Measurements from ENCODE around the gene PLEKHA3. TPM values are rescaled to one million over a fixed set of nuclear protein-coding genes. Genes with fewer than 3 reads are reported as not detected.

The PLEKHA3 gene
- total RNA-seq, 1 donor: 8.7 TPM

GRCh38 chr2:178531168-178531567 lies 50.9 kb downstream of the PLEKHA3 start:
- peaks cover 21% of the 10 kb centered on the region for H3K36me3 ChIP-seq (ENCODE audit: insufficient read depth, low read length)
- no peak for TF ChIP-seq CTCF (IDR thresholded peaks at IDR 0.05; ENCODE audit: extremely low read depth, low read depth, low read length)
- no peak overlapping the region for H2AFZ ChIP-seq (ENCODE audit: low read length)
- H3K9me3 ChIP-seq (ENCODE audit: low read depth, low read length): no peaks in the 10 kb centered on the region
- H3K4me1 ChIP-seq (ENCODE audit: insufficient read depth, low read length): peaks cover 3% of the 10 kb centered on the region
- no peak overlapping the region for H3K4me2 ChIP-seq (ENCODE audit: insufficient read depth, low read length)
- no peak for DNase-seq (ENCODE audit: insufficient read length, low spot score, missing footprints)
- H3K27me3 ChIP-seq (ENCODE audit: insufficient read depth, low read length): no peaks in the 10 kb centered on the region
- no peaks in the 10 kb centered on the region for H4K20me1 ChIP-seq (ENCODE audit: insufficient read depth, low read length)
- H3K4me3 ChIP-seq (ENCODE audit: insufficient read depth, low read length): no peak overlapping the region
- H3K27ac ChIP-seq (ENCODE audit: low read depth, low read length): no peak overlapping the region
- H3K79me2 ChIP-seq (ENCODE audit: insufficient read depth, low read length): peaks cover 69% of the 10 kb centered on the region

GRCh38 chr2:178536037-178536436 lies 55.8 kb downstream of the PLEKHA3 start:
- TF ChIP-seq CTCF (IDR thresholded peaks at IDR 0.05; ENCODE audit: extremely low read depth, low read depth, low read length): no peak
- H3K9me3 ChIP-seq (ENCODE audit: low read depth, low read length): no peaks in the 10 kb centered on the region
- no peak overlapping the region for H3K4me3 ChIP-seq (ENCODE audit: insufficient read depth, low read length)
- peaks cover 31% of the 10 kb centered on the region for H3K79me2 ChIP-seq (ENCODE audit: insufficient read depth, low read length)
- no peak overlapping the region for H3K4me2 ChIP-seq (ENCODE audit: insufficient read depth, low read length)
- H3K27me3 ChIP-seq (ENCODE audit: insufficient read depth, low read length): no peaks in the 10 kb centered on the region
- no peaks in the 10 kb centered on the region for H3K4me1 ChIP-seq (ENCODE audit: insufficient read depth, low read length)
- H3K36me3 ChIP-seq (ENCODE audit: insufficient read depth, low read length): peaks cover 27% of the 10 kb centered on the region
- no peak overlapping the region for H3K27ac ChIP-seq (ENCODE audit: low read depth, low read length)
- H2AFZ ChIP-seq (ENCODE audit: low read length): no peak overlapping the region
- H4K20me1 ChIP-seq (ENCODE audit: insufficient read depth, low read length): no peaks in the 10 kb centered on the region
- no peak for DNase-seq (ENCODE audit: insufficient read length, low spot score, missing footprints)

DNA sequence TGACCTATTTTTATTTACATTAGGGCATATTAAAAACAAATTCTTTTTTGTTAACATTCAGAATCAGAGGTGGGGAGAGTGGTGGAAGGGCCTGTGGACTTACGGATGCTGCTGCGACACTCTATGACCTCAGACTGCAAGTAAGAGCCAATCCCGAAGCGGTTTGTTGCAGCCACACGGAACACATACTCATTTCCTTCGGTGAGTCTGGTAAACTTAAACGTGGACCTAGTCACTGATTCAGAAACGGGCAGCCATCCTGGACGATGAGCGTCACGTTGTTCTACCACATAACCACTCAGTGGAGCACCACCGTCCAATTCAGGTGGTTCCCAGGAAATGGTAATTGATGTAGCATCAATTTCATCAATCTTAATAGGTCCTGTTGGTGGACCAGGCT lies 61.9 kb downstream of the PLEKHA3 start:
- Histone ChIP-seq H3K9me3 (ENCODE audit: low read depth, low read length) (no peaks in the 10 kb centered on the region), H3K36me3 (ENCODE audit: insufficient read depth, low read length) (peaks cover 13% of the 10 kb centered on the region)

DNA sequence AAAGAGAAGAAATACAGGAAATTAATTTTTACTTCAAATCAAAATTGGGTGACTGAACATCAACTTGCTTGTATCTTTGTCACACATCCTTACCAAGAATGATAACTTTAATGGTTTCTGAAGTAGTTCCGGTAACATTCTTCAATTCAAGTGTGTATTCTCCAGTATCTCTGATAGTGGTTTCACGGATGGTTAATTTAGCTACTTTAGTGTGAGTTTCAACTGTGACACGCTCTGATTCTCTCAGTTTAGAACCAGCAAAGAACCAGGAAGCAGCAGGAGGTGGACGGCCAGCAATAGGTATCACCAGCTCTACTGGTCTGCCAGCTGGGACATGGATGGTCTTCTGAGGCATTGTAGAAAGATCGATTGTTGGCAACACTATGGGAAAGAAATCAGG lies 62.3 kb downstream of the PLEKHA3 start:
- Histone ChIP-seq H3K4me3 (ENCODE audit: insufficient read depth, low read length) (no peak overlapping the region), H3K36me3 (ENCODE audit: insufficient read depth, low read length) (peaks cover 13% of the 10 kb centered on the region), H4K20me1 (ENCODE audit: insufficient read depth, low read length) (no peaks in the 10 kb centered on the region)

More for the DNA sequence above, 61.9 kb downstream of the PLEKHA3 start:
- no peak overlapping the region for H2AFZ ChIP-seq (ENCODE audit: low read length)
- no peak overlapping the region for H3K4me3 ChIP-seq (ENCODE audit: insufficient read depth, low read length)
- no peaks in the 10 kb centered on the region for H3K27me3 ChIP-seq (ENCODE audit: insufficient read depth, low read length)
- no peak for TF ChIP-seq CTCF (IDR thresholded peaks at IDR 0.05; ENCODE audit: extremely low read depth, low read depth, low read length)
- H3K79me2 ChIP-seq (ENCODE audit: insufficient read depth, low read length): no peaks in the 10 kb centered on the region
- no peak for DNase-seq (ENCODE audit: insufficient read length, low spot score, missing footprints)
- H4K20me1 ChIP-seq (ENCODE audit: insufficient read depth, low read length): no peaks in the 10 kb centered on the region
- no peak overlapping the region for H3K4me2 ChIP-seq (ENCODE audit: insufficient read depth, low read length)
- H3K27ac ChIP-seq (ENCODE audit: low read depth, low read length): no peak overlapping the region
- no peaks in the 10 kb centered on the region for H3K4me1 ChIP-seq (ENCODE audit: insufficient read depth, low read length)

More for the DNA sequence above, 62.3 kb downstream of the PLEKHA3 start:
- Histone ChIP-seq H3K9me3 (ENCODE audit: low read depth, low read length) (no peaks in the 10 kb centered on the region), H3K4me2 (ENCODE audit: insufficient read depth, low read length) (no peak overlapping the region), H3K79me2 (ENCODE audit: insufficient read depth, low read length) (no peaks in the 10 kb centered on the region), H3K27me3 (ENCODE audit: insufficient read depth, low read length) (no peaks in the 10 kb centered on the region), H2AFZ (ENCODE audit: low read length) (no peak overlapping the region), H3K27ac (ENCODE audit: low read depth, low read length) (no peak overlapping the region), H3K4me1 (ENCODE audit: insufficient read depth, low read length) (no peaks in the 10 kb centered on the region)
- no peak for TF ChIP-seq CTCF (IDR thresholded peaks at IDR 0.05; ENCODE audit: extremely low read depth, low read depth, low read length)
- no peak for DNase-seq (ENCODE audit: insufficient read length, low spot score, missing footprints)

Measured in osteoblast (primary cell).